HCT116 (cell line): ENCODE results near the gene MSI2. TPM values are rescaled to one million over a fixed set of nuclear protein-coding genes. Genes with fewer than 3 reads are reported as not detected.

Source experiments
- ATAC-seq: fragments of 200-7000 bp; cut with Tn5 transposase; 2 replicates; pipeline ENCODE4 v1.9.1; 2020; ENCODE audit warnings: mild to moderate bottlenecking, moderate library complexity
- BruUV-seq: library from RNA; stranded (reverse); fragments of 400-500 nt; replicated peaks from 2 replicates; lab custom pipeline; 2021; lab: Mats Ljungman, UMichigan
- CTCF ChIA-PET: fragments of 300-600 bp; sonication (Branson Sonifier 250); formaldehyde crosslinking; loops from one replicate; lab custom pipeline; 2021; ENCODE audit warnings: antibody characterized with exemption; lab: Charles Lee
- POLR2A ChIA-PET: fragments of 300-600, 350-600 bp; sonication (Branson Sonifier 250); formaldehyde crosslinking; loops from one replicate; lab custom pipeline; 2021; ENCODE audit warnings: antibody characterized with exemption; lab: Charles Lee
- RAD21 ChIA-PET, 2 experiments: fragments of 300-600 bp; sonication (Branson Sonifier 250); formaldehyde crosslinking; loops; one replicate each; lab custom pipeline; 2023; ENCODE audit warnings: low total read pairs in 2 of 2; ENCODE audit not compliant: uncharacterized antibody in 2 of 2, unreplicated experiment in 2 of 2, low non-redundant PET in 1 of 2; lab: Charles Lee
- DNase-seq: peaks from one replicate; pipeline ENCODE4 v3.0.0-alpha.2; 2010; ENCODE audit warnings: low read depth, low spot score
- H2AFZ ChIP-seq: fragments of 200-600 bp; shearing (Covaris generic), sonication (generic); 2 replicates; pipeline ENCODE4 v1.6.1; 2017; ENCODE audit warnings: low read depth, mixed run types, mixed read lengths, antibody characterized with exemption, low read length; ENCODE audit not compliant: poor library complexity, severe bottlenecking
- H3K27ac ChIP-seq: 2 replicates; pipeline ENCODE4 v1.5.1; 2012; ENCODE audit warnings: low read depth, low read length
- H3K27me3 ChIP-seq: fragments of 200-600 bp; sonication (generic); 2 replicates; pipeline ENCODE4 v1.6.1; 2016; ENCODE audit warnings: mixed run types, low read length, mixed read lengths; ENCODE audit not compliant: insufficient read depth
- H3K36me3 ChIP-seq, 2 experiments: fragments of 200-500 bp in 1 of 2; fragments of 200-600 bp in 1 of 2; sonication (Bioruptor generic) in 1 of 2; sonication (generic) in 1 of 2; 2 replicates each; pipeline versions ENCODE4 v1.5.1 to v1.6.1; 2014 to 2016; ENCODE audit warnings: low read length in 2 of 2, inconsistent platforms in 1 of 2, mixed read lengths in 1 of 2, mixed run types in 1 of 2; ENCODE audit not compliant: insufficient read depth in 2 of 2, control insufficient read depth in 1 of 2
- H3K4me1 ChIP-seq, 2 experiments: fragments of 200-600 bp in 1 of 2; sonication (generic) in 1 of 2; 2 replicates each; pipeline versions ENCODE4 v1.5.1 to v1.6.1; 2012 to 2017; ENCODE audit warnings: low read length in 2 of 2, inconsistent platforms in 1 of 2, mild to moderate bottlenecking in 1 of 2, mixed read lengths in 1 of 2, mixed run types in 1 of 2, moderate library complexity in 1 of 2; ENCODE audit not compliant: insufficient read depth in 2 of 2, control insufficient read depth in 1 of 2
- H3K4me2 ChIP-seq: fragments of 200-600 bp; sonication (generic); 2 replicates; pipeline ENCODE4 v1.6.1; 2017; ENCODE audit warnings: mixed run types, low read length, mixed read lengths
- H3K4me3 ChIP-seq, 2 experiments: fragments of 200-600 bp in 1 of 2; sonication (generic) in 1 of 2; replicated peaks in 1 of 2; 2 replicates each; pipeline ENCODE4 v1.5.1; 2011 to 2016; ENCODE audit warnings: low read length in 2 of 2, control low read depth in 1 of 2, low read depth in 1 of 2, mild to moderate bottlenecking in 1 of 2, mixed read lengths in 1 of 2, mixed run types in 1 of 2
- H3K79me2 ChIP-seq: fragments of 200-600 bp; sonication (generic); 2 replicates; pipeline ENCODE4 v1.6.1; 2017; ENCODE audit warnings: mild to moderate bottlenecking, mixed run types, low read length, moderate library complexity, mixed read lengths; ENCODE audit not compliant: insufficient read depth
- H3K9ac ChIP-seq: fragments of 200-600 bp; sonication (generic); 2 replicates; pipeline ENCODE4 v1.6.1; 2016; ENCODE audit warnings: low read length, mixed read lengths
- H3K9me2 ChIP-seq: fragments of 200-600 bp; sonication (generic), shearing (Covaris generic); 2 replicates; pipeline ENCODE4 v1.6.1; 2017; ENCODE audit warnings: mixed run types, mild to moderate bottlenecking, moderate library complexity; ENCODE audit not compliant: insufficient read depth
- H3K9me3 ChIP-seq, 2 experiments: fragments of 200-500 bp in 1 of 2; fragments of 200-600 bp in 1 of 2; sonication (Bioruptor generic) in 1 of 2; sonication (generic) in 1 of 2; 2 replicates each; pipeline ENCODE4 v1.6.1; 2014 to 2017; ENCODE audit warnings: low read length in 2 of 2, mixed read lengths in 2 of 2, inconsistent platforms in 1 of 2, low read depth in 1 of 2, mild to moderate bottlenecking in 1 of 2, mixed run types in 1 of 2, moderate library complexity in 1 of 2; ENCODE audit not compliant: control insufficient read depth in 1 of 2, insufficient read depth in 1 of 2
- H4K20me1 ChIP-seq: fragments of 200-600 bp; sonication (generic), shearing (Covaris generic); 2 replicates; pipeline ENCODE4 v1.6.1; 2017; ENCODE audit warnings: mixed run types, mild to moderate bottlenecking, moderate library complexity; ENCODE audit not compliant: insufficient read depth
- CBX3 ChIP-seq: IDR thresholded peaks from 2 replicates; pipeline ENCODE4 v1.6.1; 2012; ENCODE audit warnings: low read depth
- CEBPB ChIP-seq: IDR thresholded peaks from 2 replicates; pipeline ENCODE4 v1.6.1; 2012; ENCODE audit warnings: low read depth
- EGR1 ChIP-seq: IDR thresholded peaks from 2 replicates; pipeline ENCODE4 v1.6.1; 2012; ENCODE audit warnings: low read depth
- ELF1 ChIP-seq: IDR thresholded peaks from 2 replicates; pipeline ENCODE4 v1.6.1; 2012; ENCODE audit warnings: low read depth, borderline replicate concordance
- EZH2 ChIP-seq: fragments of 200-600 bp; sonication (generic); IDR thresholded peaks from 2 replicates; pipeline ENCODE4 v1.6.1; 2017; ENCODE audit warnings: antibody characterized with exemption, mixed run types
- EZH2phosphoT487 ChIP-seq: fragments of 200-600 bp; IDR thresholded peaks from 2 replicates; pipeline ENCODE4 v1.6.1; 2018; ENCODE audit warnings: antibody characterized with exemption, borderline replicate concordance
- JUND ChIP-seq: IDR thresholded peaks from 2 replicates; pipeline ENCODE4 v1.6.1; 2012
- POLR2A ChIP-seq: IDR thresholded peaks from 2 replicates; pipeline ENCODE4 v1.7.0; 2011; ENCODE audit warnings: borderline replicate concordance; ENCODE audit not compliant: insufficient read depth, insufficient read length; ENCODE audit errors: extremely low read depth
- RAD21 ChIP-seq: IDR thresholded peaks from 2 replicates; pipeline ENCODE4 v1.6.1; 2012; ENCODE audit warnings: low read depth, mild to moderate bottlenecking
- SIN3A ChIP-seq: IDR thresholded peaks from 2 replicates; pipeline ENCODE4 v1.6.1; 2012; ENCODE audit warnings: low read depth
- TCF7L2 ChIP-seq: IDR thresholded peaks from 2 replicates; pipeline ENCODE4 v1.7.0; 2011; ENCODE audit warnings: borderline replicate concordance, inconsistent platforms; ENCODE audit not compliant: insufficient read depth, insufficient read length; ENCODE audit errors: extremely low read depth
- YY1 ChIP-seq: IDR thresholded peaks from 2 replicates; pipeline ENCODE4 v1.6.1; 2011; ENCODE audit warnings: low read length, low read depth, moderate library complexity, mild to moderate bottlenecking; ENCODE audit not compliant: insufficient replicate concordance; ENCODE audit errors: extremely low read depth
- ZBTB33 ChIP-seq: IDR thresholded peaks from 2 replicates; pipeline ENCODE4 v1.6.1; 2011; ENCODE audit warnings: mild to moderate bottlenecking, low read length, moderate library complexity; ENCODE audit not compliant: insufficient replicate concordance; ENCODE audit errors: extremely low read depth
- ZFX ChIP-seq: fragments of 450-650 bp; IDR thresholded peaks from 2 replicates; pipeline ENCODE4 v1.6.1; 2017
- ZNF274 ChIP-seq: fragments of 200-500 bp; sonication (Bioruptor generic); IDR thresholded peaks from 2 replicates; pipeline ENCODE4 v1.6.1; 2014; ENCODE audit warnings: mild to moderate bottlenecking, low read depth, low read length, inconsistent platforms
- intact Hi-C: fragments of 100-400 bp; cut with micrococcal nuclease; formaldehyde crosslinking; loops from 2 replicates; pipeline ENCODE4 v1.10.0; 2022
- total RNA-seq: library from RNA; stranded (reverse); gene quantifications from one replicate; pipeline ENCODE4 v1.2.1, GENCODE V29; 2021; ENCODE audit not compliant: unreplicated experiment
- TF ChIP-seq, protein P1 (sequence below): IDR thresholded peaks from 2 replicates; pipeline ENCODE4 v1.6.1; 2012

The MSI2 gene
- total RNA-seq, 1 experiment from 2014 or later = 137 TPM

- RAD21 ChIA-PET = no interaction called here
- no TSS peak for BruUV-seq
Measured at GRCh38 chr17:57277923-57278604, 21.7 kb downstream of the MSI2 start.

GRCh38 chr17:57278740-57279387 is 22.5 kb downstream of the MSI2 start:
- Histone ChIP-seq H3K9me2 (no peaks in the 10 kb centered on the region), H3K27ac (no peak overlapping the region), H2AFZ (no peak overlapping the region), H3K4me1 (no peaks in the 10 kb centered on the region), H3K79me2 (peaks cover 9% of the 10 kb centered on the region; the same call in 1 of the 2 replicates), H3K4me2 (no peak overlapping the region), H3K9me3 (no peaks in the 10 kb centered on the region), H3K27me3 (no peaks in the 10 kb centered on the region), H3K36me3 (peaks cover 0 to 21% of the 10 kb centered on the region in 2 experiments; a peak in 3 of 4 replicates), H3K4me3 (no peak overlapping the region), H3K9ac (no peak overlapping the region), H4K20me1 (no peaks in the 10 kb centered on the region)
- no peak for DNase-seq
- ChIA-PET CTCF (interaction anchor here (1.6 kb wide), 1 partner anchor 36 kb away, joined by 3 read pairs; no protein-coding TSS in a partner anchor), RAD21 (no interaction called here), POLR2A (no interaction called here)
- ATAC-seq = no peak; the same call in 1 of the 2 replicates
- intact Hi-C loops = no loop called here
- no TSS peak for BruUV-seq
- TF ChIP-seq POLR2A (no peak), SIN3A (no peak), ZFX (no peak), EGR1 (no peak), ELF1 (no peak), EZH2 (no peak), CEBPB (no peak), ZNF274 (no peak), TCF7L2 (no peak), YY1 (no peak), ZBTB33 (no peak), RAD21 (no peak)

More at GRCh38 chr17:57277923-57278604, 21.7 kb downstream of the MSI2 start:
- no peak overlapping the region for H2AFZ ChIP-seq
- H3K79me2 ChIP-seq = peaks cover 9% of the 10 kb centered on the region; the same call in 1 of the 2 replicates
- H3K27ac ChIP-seq = no peak overlapping the region
- no peak overlapping the region for H3K9ac ChIP-seq
- no peaks in the 10 kb centered on the region for H3K27me3 ChIP-seq
- CTCF ChIA-PET = interaction anchor here (1.6 kb wide), 1 partner anchor 35 kb away, joined by 3 read pairs; no protein-coding TSS in a partner anchor
- H3K9me3 ChIP-seq = no peaks in the 10 kb centered on the region
- no peak overlapping the region for H3K4me3 ChIP-seq
- no peak for DNase-seq
- no peak overlapping the region for H3K4me2 ChIP-seq
- TF ChIP-seq EZH2phosphoT487 (no peak), CBX3 (no peak), ELF1 (no peak), SIN3A (no peak), JUND (no peak), YY1 (no peak)
- TF ChIP-seq, protein P1, sequence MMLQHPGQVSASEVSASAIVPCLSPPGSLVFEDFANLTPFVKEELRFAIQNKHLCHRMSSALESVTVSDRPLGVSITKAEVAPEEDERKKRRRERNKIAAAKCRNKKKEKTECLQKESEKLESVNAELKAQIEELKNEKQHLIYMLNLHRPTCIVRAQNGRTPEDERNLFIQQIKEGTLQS = no peak
- TF ChIP-seq, all 23 proteins: peak for 0
- POLR2A ChIA-PET = no interaction called here
- H3K9me2 ChIP-seq = no peaks in the 10 kb centered on the region
- no peaks in the 10 kb centered on the region for H3K4me1 ChIP-seq
- ATAC-seq = no peak
- intact Hi-C loops = no loop called here
- H3K36me3 ChIP-seq = peaks cover 0 to 21% of the 10 kb centered on the region in 2 experiments; a peak in 3 of 4 replicates
- H4K20me1 ChIP-seq = no peaks in the 10 kb centered on the region
